Measurements from ENCODE around the gene SLC46A2. TPM values are rescaled to one million over a fixed set of nuclear protein-coding genes. Genes with fewer than 3 reads are reported as not detected.

SLC46A2 gene
- total and polyA plus RNA-seq, 11 donors = 0.08 to 0.45 (median 0.18) TPM; not detected in 7

GRCh38 chr9:112887381-112887780 is 3.3 kb downstream of the SLC46A2 start:
- Histone ChIP-seq H3K4me1 (peaks cover 0 to 17% (median 3%) of the 10 kb centered on the region in 12 donors), H3K27ac (no peak overlapping the region), H3K9me3 (no peaks in the 10 kb centered on the region), H3K36me3 (no peaks in the 10 kb centered on the region), H3K4me3 (no peak overlapping the region), H3K27me3 (peaks cover 0 to 16% (median 0%) of the 10 kb centered on the region in 9 donors)
- 63 to 68% (median 65%) methylated on average over 5 of the region's 5 CpGs for WGBS, 4 donors
- no peak for DNase-seq
- peak in 1 of 4 donors; percentile 31 for ATAC-seq
- peak in 2 of 12 donors; percentile 11 to 24 for TF ChIP-seq CTCF (IDR thresholded peaks at IDR 0.05)
- TF ChIP-seq POLR2A (IDR thresholded peaks at IDR 0.05) = no peak
- intact Hi-C loops (cut with DNase I) = no loop called here

- no peak overlapping the region for H3K27ac ChIP-seq
- no peaks in the 10 kb centered on the region for H3K9me3 ChIP-seq
- peaks cover 0 to 16% (median 0%) of the 10 kb centered on the region in 9 donors for H3K27me3 ChIP-seq
- TF ChIP-seq POLR2A (IDR thresholded peaks at IDR 0.05) = no peak
- no peak for TF ChIP-seq CTCF (IDR thresholded peaks at IDR 0.05)
- 85 to 95% (median 90%) methylated on average over 4 of the region's 4 CpGs for WGBS, 4 donors
- no peak for ATAC-seq
- H3K4me3 ChIP-seq = no peak overlapping the region
- DNase-seq = no peak
- intact Hi-C loops (cut with DNase I) = no loop called here
- peaks cover 0 to under 1% (median 0%) of the 10 kb centered on the region in 9 donors for H3K36me3 ChIP-seq
- H3K4me1 ChIP-seq = peaks cover 0 to 14% (median 3%) of the 10 kb centered on the region in 12 donors
Measured at GRCh38 chr9:112886351-112886750, 4.3 kb downstream of the SLC46A2 start.

GRCh38 chr9:112885324-112885723 is 5.4 kb downstream of the SLC46A2 start:
- no peak for TF ChIP-seq POLR2A (IDR thresholded peaks at IDR 0.05)
- TF ChIP-seq CTCF (IDR thresholded peaks at IDR 0.05) = no peak
- intact Hi-C loops (cut with DNase I) = no loop called here
- Histone ChIP-seq H3K4me3 (no peak overlapping the region), H3K27me3 (peaks cover 0 to 7% (median 0%) of the 10 kb centered on the region in 9 donors), H3K36me3 (peaks cover 0 to 9% (median 0%) of the 10 kb centered on the region in 9 donors), H3K4me1 (peaks cover 0 to 6% (median under 1%) of the 10 kb centered on the region in 12 donors), H3K9me3 (no peaks in the 10 kb centered on the region), H3K27ac (no peak overlapping the region)
- DNase-seq = no peak
- ATAC-seq = no peak
- 80 to 97% (median 90%) methylated on average over 1 of the region's 1 CpG for WGBS, 4 donors

GRCh38 chr9:112884721-112885120 is 6.0 kb downstream of the SLC46A2 start:
- no peaks in the 10 kb centered on the region for H3K9me3 ChIP-seq
- peaks cover 0 to under 1% (median 0%) of the 10 kb centered on the region in 12 donors for H3K4me1 ChIP-seq
- peaks cover 0 to 1% (median 0%) of the 10 kb centered on the region in 9 donors for H3K27me3 ChIP-seq
- no peak for TF ChIP-seq CTCF (IDR thresholded peaks at IDR 0.05)
- no peak for TF ChIP-seq POLR2A (IDR thresholded peaks at IDR 0.05)
- H3K4me3 ChIP-seq = no peak overlapping the region
- no peak overlapping the region for H3K27ac ChIP-seq
- intact Hi-C loops (cut with DNase I) = no loop called here
- WGBS, 4 donors = 93 to 95% (median 95%) methylated on average over 5 of the region's 5 CpGs
- H3K36me3 ChIP-seq = peaks cover 0 to 9% (median 0%) of the 10 kb centered on the region in 9 donors
- no peak for ATAC-seq
- DNase-seq = no peak

Measured in heart left ventricle (tissue), 16 donors.